Vagina (tissue), 2 donors: ENCODE measurements around the gene SNX27. TPM values are rescaled to one million over a fixed set of nuclear protein-coding genes. Genes with fewer than 3 reads are reported as not detected.
"Not testable (repeated sequence)": the region's sequence is repeated elsewhere in the genome, so short reads cannot be mapped to it uniquely, and the experiment has no call there.

ENCODE experiments used
- DNase-seq, 2 donors: peaks; one replicate each; pipeline ENCODE4 v3.0.0-alpha.2; 2017; ENCODE audit errors: extremely low spot score in 2 of 2
- H3K27ac ChIP-seq: fragments of 200-600 bp; sonication (generic); one replicate; pipeline ENCODE4 v1.5.1; 2019
- H3K27me3 ChIP-seq: fragments of 200-600 bp; sonication (generic); one replicate; pipeline ENCODE4 v1.5.1; 2019
- H3K36me3 ChIP-seq, 2 donors: fragments of 200-600 bp; sonication (generic); one replicate each; pipeline ENCODE4 v1.5.1; 2017 to 2019
- H3K4me1 ChIP-seq: fragments of 200-600 bp; sonication (generic); one replicate; pipeline ENCODE4 v1.5.1; 2019
- H3K4me3 ChIP-seq, 2 donors: fragments of 200-600 bp; sonication (generic); 1 replicate in 1 of 2; 2 replicates in 1 of 2; pipeline ENCODE4 v1.5.1; 2016 to 2019
- H3K9me3 ChIP-seq: fragments of 200-600 bp; sonication (generic); one replicate; pipeline ENCODE4 v1.5.1; 2019
- POLR2A ChIP-seq, 2 donors: fragments of 450-650 bp; IDR thresholded peaks; one replicate each; pipeline ENCODE4 v1.6.1; 2017; ENCODE audit warnings: antibody characterized with exemption in 2 of 2, mild to moderate bottlenecking in 2 of 2, moderate library complexity in 2 of 2
- POLR2AphosphoS5 ChIP-seq, 2 donors: sonication (generic); formaldehyde crosslinking; IDR thresholded peaks; one replicate each; pipeline ENCODE4 v1.9.0; 2017; ENCODE audit warnings: antibody characterized with exemption in 2 of 2, mild to moderate bottlenecking in 2 of 2, low read depth in 1 of 2; ENCODE audit not compliant: insufficient read depth in 1 of 2
- intact Hi-C: fragments of 100-400 bp; cut with DNase I; formaldehyde crosslinking; loops from one replicate; pipeline ENCODE4 v1.15.1; 2023
- total RNA-seq: library from RNA; depleted of rRNA; stranded (reverse); fragments of >200 nt; gene quantifications from one replicate; pipeline ENCODE4 v1.2.3, GENCODE V29; 2016
- TF ChIP-seq, protein P1 (sequence below), 3 experiments: fragments of 450-650 bp in 2 of 3; fragments of 200-600 bp in 1 of 3; sonication (generic) in 1 of 3; IDR thresholded peaks; one replicate each; pipeline ENCODE4 v1.5.1; 2017 to 2019; ENCODE audit warnings: antibody characterized with exemption in 3 of 3, mild to moderate bottlenecking in 2 of 3, moderate library complexity in 2 of 3

The SNX27 gene
- total RNA-seq, 1 donor from 2014 or later = 50.6 TPM

- H3K4me1 ChIP-seq = no peaks in the 10 kb centered on the region
- intact Hi-C loops = no loop called here
Measured at GRCh38 chr1:151673407-151673806, 61.6 kb downstream of the SNX27 start.

GRCh38 chr1:151680391-151680790 lies 68.5 kb downstream of the SNX27 start:
- TF ChIP-seq POLR2AphosphoS5 (IDR thresholded peaks at IDR 0.05; ENCODE audit: insufficient read depth in 1 of 2, low read depth in 1 of 2) = no peak
- TF ChIP-seq, protein P1, sequence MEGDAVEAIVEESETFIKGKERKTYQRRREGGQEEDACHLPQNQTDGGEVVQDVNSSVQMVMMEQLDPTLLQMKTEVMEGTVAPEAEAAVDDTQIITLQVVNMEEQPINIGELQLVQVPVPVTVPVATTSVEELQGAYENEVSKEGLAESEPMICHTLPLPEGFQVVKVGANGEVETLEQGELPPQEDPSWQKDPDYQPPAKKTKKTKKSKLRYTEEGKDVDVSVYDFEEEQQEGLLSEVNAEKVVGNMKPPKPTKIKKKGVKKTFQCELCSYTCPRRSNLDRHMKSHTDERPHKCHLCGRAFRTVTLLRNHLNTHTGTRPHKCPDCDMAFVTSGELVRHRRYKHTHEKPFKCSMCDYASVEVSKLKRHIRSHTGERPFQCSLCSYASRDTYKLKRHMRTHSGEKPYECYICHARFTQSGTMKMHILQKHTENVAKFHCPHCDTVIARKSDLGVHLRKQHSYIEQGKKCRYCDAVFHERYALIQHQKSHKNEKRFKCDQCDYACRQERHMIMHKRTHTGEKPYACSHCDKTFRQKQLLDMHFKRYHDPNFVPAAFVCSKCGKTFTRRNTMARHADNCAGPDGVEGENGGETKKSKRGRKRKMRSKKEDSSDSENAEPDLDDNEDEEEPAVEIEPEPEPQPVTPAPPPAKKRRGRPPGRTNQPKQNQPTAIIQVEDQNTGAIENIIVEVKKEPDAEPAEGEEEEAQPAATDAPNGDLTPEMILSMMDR (IDR thresholded peaks at IDR 0.05) = no peak
- TF ChIP-seq POLR2A (IDR thresholded peaks at IDR 0.05) = no peak
- no peak overlapping the region for H3K27ac ChIP-seq
- intact Hi-C loops = no loop called here
- DNase-seq = no peak
- no peaks in the 10 kb centered on the region for H3K9me3 ChIP-seq
- H3K27me3 ChIP-seq = no peaks in the 10 kb centered on the region
- H3K36me3 ChIP-seq = peaks cover 0 to 27% of the 10 kb centered on the region in 2 donors
- H3K4me3 ChIP-seq = no peak overlapping the region
- H3K4me1 ChIP-seq = no peaks in the 10 kb centered on the region

More at GRCh38 chr1:151673407-151673806, 61.6 kb downstream of the SNX27 start:
- TF ChIP-seq, protein P1 (IDR thresholded peaks at IDR 0.05) = no peak
- Histone ChIP-seq H3K36me3 (peaks cover 0 to 25% of the 10 kb centered on the region in 2 donors), H3K4me3 (no peak overlapping the region), H3K9me3 (peaks cover 4% of the 10 kb centered on the region), H3K27me3 (no peaks in the 10 kb centered on the region), H3K27ac (no peak overlapping the region)
- no peak for DNase-seq

GRCh38 chr1:151680826-151681225 lies 69.0 kb downstream of the SNX27 start:
- no peaks in the 10 kb centered on the region for H3K4me1 ChIP-seq
- no peaks in the 10 kb centered on the region for H3K9me3 ChIP-seq
- H3K4me3 ChIP-seq = no peak overlapping the region
- intact Hi-C loops = no loop called here
- no peak for TF ChIP-seq POLR2A (IDR thresholded peaks at IDR 0.05)
- TF ChIP-seq POLR2AphosphoS5 (IDR thresholded peaks at IDR 0.05; ENCODE audit: insufficient read depth in 1 of 2, low read depth in 1 of 2) = peak in 1 of 2 donors; percentile 61
- no peaks in the 10 kb centered on the region for H3K27me3 ChIP-seq
- peaks cover 0 to 27% of the 10 kb centered on the region in 2 donors for H3K36me3 ChIP-seq
- H3K27ac ChIP-seq = no peak overlapping the region
- DNase-seq = no peak

- intact Hi-C loops = no loop called here
- no peak overlapping the region for H3K27ac ChIP-seq
Measured at GRCh38 chr1:151681923-151682322, 70.1 kb downstream of the SNX27 start.

GRCh38 chr1:151682901-151683300 lies 71.1 kb downstream of the SNX27 start:
- H3K4me1 ChIP-seq, DNase-seq, H3K27ac ChIP-seq, H3K27me3 ChIP-seq, H3K4me3 ChIP-seq, H3K9me3 ChIP-seq, intact Hi-C loops: not testable (repeated sequence)
- peaks cover 0 to 26% of the 10 kb centered on the region in 2 donors for H3K36me3 ChIP-seq

More at GRCh38 chr1:151681923-151682322, 70.1 kb downstream of the SNX27 start:
- TF ChIP-seq, protein P1 (IDR thresholded peaks at IDR 0.05) = no peak
- TF ChIP-seq POLR2AphosphoS5 (IDR thresholded peaks at IDR 0.05; ENCODE audit: insufficient read depth in 1 of 2, low read depth in 1 of 2) (no peak), POLR2A (IDR thresholded peaks at IDR 0.05) (no peak)
- DNase-seq = no peak
- H3K4me1 ChIP-seq = no peaks in the 10 kb centered on the region
- no peaks in the 10 kb centered on the region for H3K27me3 ChIP-seq
- H3K9me3 ChIP-seq = no peaks in the 10 kb centered on the region
- peaks cover 0 to 27% of the 10 kb centered on the region in 2 donors for H3K36me3 ChIP-seq
- H3K4me3 ChIP-seq = no peak overlapping the region

DNA sequence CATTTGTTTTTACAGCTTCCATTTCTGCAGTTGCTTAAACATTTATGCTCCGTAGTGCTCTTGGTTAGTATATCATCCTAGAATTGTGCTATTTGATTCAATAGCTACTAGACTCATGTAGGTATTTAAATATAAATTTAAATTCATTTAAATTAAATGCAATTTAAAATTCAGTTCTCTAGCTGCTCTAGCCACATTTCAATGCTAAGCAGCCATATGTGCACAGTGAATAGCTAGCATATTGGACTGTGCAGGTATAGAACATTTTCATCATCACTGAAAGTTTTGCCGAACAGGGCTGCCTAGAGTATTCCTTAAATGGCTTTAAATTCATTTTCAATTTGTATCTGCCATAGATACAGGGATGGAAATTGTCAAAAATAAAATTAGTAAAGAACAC lies 72.3 kb downstream of the SNX27 start:
- intact Hi-C loops = no loop called here
- no peak for DNase-seq
- H3K9me3 ChIP-seq = no peaks in the 10 kb centered on the region

More for the DNA sequence above, 72.3 kb downstream of the SNX27 start:
- no peak overlapping the region for H3K27ac ChIP-seq
- H3K4me1 ChIP-seq = no peaks in the 10 kb centered on the region
- H3K27me3 ChIP-seq = no peaks in the 10 kb centered on the region
- TF ChIP-seq, protein P1 (IDR thresholded peaks at IDR 0.05) = no peak
- TF ChIP-seq POLR2AphosphoS5 (IDR thresholded peaks at IDR 0.05; ENCODE audit: insufficient read depth in 1 of 2, low read depth in 1 of 2) (no peak), POLR2A (IDR thresholded peaks at IDR 0.05) (no peak)
- no peak overlapping the region for H3K4me3 ChIP-seq
- H3K36me3 ChIP-seq = peaks cover 0 to 22% of the 10 kb centered on the region in 2 donors
